Breast epithelium (tissue), 4 donors: Measurements from ENCODE around the gene AP1S2. TPM values are rescaled to one million over a fixed set of nuclear protein-coding genes. Genes with fewer than 3 reads are reported as not detected.

Experiments used
- DNase-seq, 2 donors: peaks; one replicate each; pipeline ENCODE4 v3.0.0-alpha.2; 2019; ENCODE audit warnings: low spot score in 2 of 2
- H3K27ac ChIP-seq, 2 donors: fragments of 200-600 bp; sonication (generic) in 1 of 2; one replicate each; pipeline ENCODE4 v1.5.1; 2016 to 2019; ENCODE audit warnings: mild to moderate bottlenecking in 1 of 2
- H3K27me3 ChIP-seq, 2 donors: fragments of 200-600 bp; sonication (generic) in 1 of 2; one replicate each; pipeline versions ENCODE4 v1.5.1 to v1.6.0; 2017 to 2019; ENCODE audit warnings: control low read depth in 1 of 2, mild to moderate bottlenecking in 1 of 2
- H3K36me3 ChIP-seq: fragments of 200-600 bp; one replicate; pipeline ENCODE4 v1.5.1; 2019
- H3K4me1 ChIP-seq, 2 donors: fragments of 200-600 bp; sonication (generic); one replicate each; pipeline ENCODE4 v1.5.1; 2016 to 2019; ENCODE audit warnings: control low read depth in 1 of 2
- H3K4me3 ChIP-seq, 3 donors: fragments of 200-600 bp; sonication (generic); 1 replicate in 2 of 3; 2 replicates in 1 of 3; pipeline ENCODE4 v1.5.1; 2016 to 2019; ENCODE audit warnings: mild to moderate bottlenecking in 3 of 3, moderate library complexity in 2 of 3
- H3K9me3 ChIP-seq, 2 donors: fragments of 200-600 bp; sonication (generic) in 1 of 2; one replicate each; pipeline ENCODE4 v1.5.1; 2016 to 2019; ENCODE audit warnings: control low read depth in 1 of 2
- CTCF ChIP-seq, 3 donors: fragments of 450-650 bp; IDR thresholded peaks; one replicate each; pipeline ENCODE4 v1.5.1; 2016 to 2017; ENCODE audit warnings: antibody characterized with exemption in 3 of 3, mild to moderate bottlenecking in 3 of 3, moderate library complexity in 3 of 3
- POLR2A ChIP-seq: fragments of 450-650 bp; IDR thresholded peaks from one replicate; pipeline ENCODE4 v1.6.1; 2016; ENCODE audit warnings: antibody characterized with exemption, mild to moderate bottlenecking, moderate library complexity
- POLR2AphosphoS5 ChIP-seq, 3 donors: sonication (generic); formaldehyde crosslinking; IDR thresholded peaks; one replicate each; pipeline ENCODE4 v1.6.1; 2017; ENCODE audit warnings: antibody characterized with exemption in 3 of 3
- intact Hi-C: fragments of 100-400 bp; cut with DNase I; formaldehyde crosslinking; loops from one replicate; pipeline ENCODE4 v1.15.1; 2023; ENCODE audit warnings: low total_unique reads
- total RNA-seq, 3 donors: library from RNA; depleted of rRNA; stranded (reverse); fragments of >200 nt; gene quantifications; one replicate each; pipeline ENCODE4 v1.1.0, GENCODE V29; 2016

Gene AP1S2
- total RNA-seq, 3 donors from 2014 or later = 23.0 to 56.5 (median 36.7) TPM

- H3K4me3 ChIP-seq = no peak overlapping the region
- intact Hi-C loops = no loop called here
- peaks cover 0 to 6% of the 10 kb centered on the region in 2 donors for H3K27me3 ChIP-seq
- no peaks in the 10 kb centered on the region for H3K4me1 ChIP-seq
- H3K9me3 ChIP-seq = no peaks in the 10 kb centered on the region
- no peak for DNase-seq
- no peak overlapping the region for H3K27ac ChIP-seq
- TF ChIP-seq POLR2A = no peak
- no peak for TF ChIP-seq POLR2AphosphoS5 (IDR thresholded peaks at IDR 0.05)
- TF ChIP-seq CTCF (IDR thresholded peaks at IDR 0.05) = no peak
- H3K36me3 ChIP-seq = no peaks in the 10 kb centered on the region
Measured at GRCh38 chrX:15849555-15849954, 5.1 kb downstream of the AP1S2 start.

- TF ChIP-seq POLR2A (no peak), CTCF (IDR thresholded peaks at IDR 0.05) (no peak), POLR2AphosphoS5 (IDR thresholded peaks at IDR 0.05) (no peak)
- no peaks in the 10 kb centered on the region for H3K4me1 ChIP-seq
- intact Hi-C loops = no loop called here
Measured at GRCh38 chrX:15848576-15848975, 6.0 kb downstream of the AP1S2 start.

GRCh38 chrX:15843960-15844359 lies 10.7 kb downstream of the AP1S2 start:
- no peak for DNase-seq
- intact Hi-C loops = no loop called here
- H3K27me3 ChIP-seq = no peaks in the 10 kb centered on the region
- H3K36me3 ChIP-seq = no peaks in the 10 kb centered on the region
- H3K27ac ChIP-seq = no peak overlapping the region
- no peaks in the 10 kb centered on the region for H3K4me1 ChIP-seq
- TF ChIP-seq CTCF (IDR thresholded peaks at IDR 0.05) = no peak
- no peak for TF ChIP-seq POLR2A
- no peak for TF ChIP-seq POLR2AphosphoS5 (IDR thresholded peaks at IDR 0.05)
- no peaks in the 10 kb centered on the region for H3K9me3 ChIP-seq
- no peak overlapping the region for H3K4me3 ChIP-seq

More at GRCh38 chrX:15848576-15848975, 6.0 kb downstream of the AP1S2 start:
- no peak overlapping the region for H3K27ac ChIP-seq
- H3K9me3 ChIP-seq = no peaks in the 10 kb centered on the region
- no peak overlapping the region for H3K4me3 ChIP-seq
- peaks cover 0 to 6% of the 10 kb centered on the region in 2 donors for H3K27me3 ChIP-seq
- DNase-seq = no peak
- no peaks in the 10 kb centered on the region for H3K36me3 ChIP-seq

DNA sequence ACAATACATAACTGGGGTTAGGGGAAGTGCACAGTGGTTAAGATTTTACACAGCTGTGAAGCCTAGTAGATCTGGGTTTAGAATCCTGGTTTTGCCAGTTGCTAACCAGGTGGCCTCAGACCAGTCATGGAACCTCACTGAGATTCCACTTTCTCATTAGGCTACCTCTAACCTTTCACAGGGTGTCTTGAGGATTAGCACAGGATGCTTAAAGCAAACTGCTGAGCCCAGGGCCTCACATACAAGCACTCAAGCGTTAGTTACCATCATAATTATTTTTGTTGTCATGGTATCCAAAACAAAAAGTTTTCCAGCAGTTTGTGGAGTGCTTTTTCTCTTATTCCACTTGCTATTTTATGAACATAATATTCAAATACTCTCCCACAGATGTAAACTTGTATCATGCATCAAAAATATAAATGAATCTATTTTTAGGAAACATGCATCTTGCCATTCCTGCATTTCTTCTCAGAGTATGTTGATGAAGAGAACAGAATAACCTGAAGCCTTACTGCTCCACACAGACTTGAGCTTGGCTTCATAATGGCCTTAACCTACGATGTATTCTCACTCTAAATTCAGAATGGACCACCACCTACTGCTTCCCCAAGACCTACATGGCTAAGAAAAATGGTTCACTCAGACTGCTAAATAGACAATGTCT lies 12.6 kb downstream of the AP1S2 start:
- intact Hi-C loops = no loop called here
- Histone ChIP-seq H3K4me1 (no peaks in the 10 kb centered on the region), H3K4me3 (no peak overlapping the region), H3K36me3 (no peaks in the 10 kb centered on the region), H3K27ac (no peak overlapping the region), H3K9me3 (no peaks in the 10 kb centered on the region), H3K27me3 (no peaks in the 10 kb centered on the region)
- DNase-seq = no peak
- TF ChIP-seq CTCF (IDR thresholded peaks at IDR 0.05) = no peak
- TF ChIP-seq POLR2A = no peak
- no peak for TF ChIP-seq POLR2AphosphoS5 (IDR thresholded peaks at IDR 0.05)

DNA sequence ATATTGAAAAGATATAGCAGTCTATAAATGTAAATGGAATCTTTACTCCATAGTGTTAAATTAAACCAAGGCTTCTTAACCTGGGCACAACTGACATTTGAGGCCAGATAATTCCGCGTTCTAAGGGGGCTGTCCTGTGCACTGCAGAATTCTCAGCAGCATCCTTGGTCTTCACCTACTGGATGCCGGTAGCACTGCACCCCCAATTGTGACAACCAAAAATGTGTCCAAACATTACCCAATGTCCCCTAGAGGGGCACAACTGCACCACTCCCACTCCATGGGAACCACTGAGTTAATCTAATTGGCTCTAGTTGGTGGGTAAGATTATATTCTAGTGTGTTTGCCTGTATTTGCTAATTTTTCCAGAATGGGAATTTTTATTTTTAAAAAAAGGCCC lies 16.6 kb downstream of the AP1S2 start:
- intact Hi-C loops = no loop called here
- H3K9me3 ChIP-seq = no peaks in the 10 kb centered on the region
- no peaks in the 10 kb centered on the region for H3K27me3 ChIP-seq
- no peaks in the 10 kb centered on the region for H3K36me3 ChIP-seq
- DNase-seq = no peak
- TF ChIP-seq POLR2A (no peak), POLR2AphosphoS5 (IDR thresholded peaks at IDR 0.05) (no peak), CTCF (IDR thresholded peaks at IDR 0.05) (no peak)
- no peak overlapping the region for H3K27ac ChIP-seq
- no peak overlapping the region for H3K4me3 ChIP-seq
- H3K4me1 ChIP-seq = no peaks in the 10 kb centered on the region
